Nephron (organoid): ENCODE results near the gene CSTF2.

Experiments
- H3K27ac Mint-ChIP-seq, 3 experiments: 2 replicates each; pipeline ENCODE4 v1.8.0; 2020; ENCODE audit warnings: mixed read lengths in 3 of 3, mild to moderate bottlenecking in 2 of 3, moderate library complexity in 1 of 3
- H3K27me3 Mint-ChIP-seq: 2 replicates; pipeline ENCODE4 v1.8.0; 2021; ENCODE audit warnings: low read depth, mild to moderate bottlenecking, moderate library complexity, mixed read lengths
- H3K36me3 Mint-ChIP-seq: 2 replicates; pipeline ENCODE4 v1.8.0; 2020; ENCODE audit warnings: low read depth, mixed read lengths
- H3K4me1 Mint-ChIP-seq: 2 replicates; pipeline ENCODE4 v1.8.0; 2020; ENCODE audit warnings: mixed read lengths
- H3K4me3 Mint-ChIP-seq, 3 experiments: 2 replicates each; pipeline ENCODE4 v1.8.0; 2020; ENCODE audit warnings: mild to moderate bottlenecking in 3 of 3, mixed read lengths in 3 of 3, moderate library complexity in 2 of 3
- H3K9me3 Mint-ChIP-seq: 2 replicates; pipeline ENCODE4 v1.8.0; 2020; ENCODE audit warnings: mixed read lengths
- TF ChIP-seq, protein P1 (sequence below), 3 experiments: fragments of 200-600 bp; sonication (generic); IDR thresholded peaks; one replicate each; pipeline ENCODE4 v1.5.0; 2021; ENCODE audit warnings: antibody characterized with exemption in 3 of 3; ENCODE audit not compliant: unreplicated experiment in 3 of 3

The CSTF2 gene

DNA sequence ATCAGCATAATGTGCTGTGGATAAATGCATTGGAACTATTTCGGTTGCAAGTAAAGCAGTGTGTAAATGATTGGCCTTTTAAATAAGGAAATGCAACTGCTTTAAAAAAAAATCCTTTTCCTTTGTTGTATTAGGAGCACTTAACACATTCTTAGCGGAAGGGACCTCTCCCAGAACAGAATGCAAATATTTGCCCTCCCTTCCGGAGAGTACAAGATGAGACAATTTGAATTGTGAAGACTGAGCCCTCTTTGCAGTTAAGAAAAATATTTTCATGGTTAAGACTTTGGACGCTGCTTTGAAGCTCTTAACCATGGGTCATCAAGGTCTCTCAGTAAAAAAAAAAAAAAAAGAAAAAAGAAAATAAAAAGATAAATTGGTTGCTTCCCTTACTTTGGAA, 63.5 kb downstream of the CSTF2 start:
- Mint-ChIP-seq H3K9me3 (peaks cover 17% of the 10 kb centered on the region), H3K4me3 (no peak overlapping the region), H3K4me1 (no peaks in the 10 kb centered on the region), H3K27ac (no peak overlapping the region), H3K36me3 (no peaks in the 10 kb centered on the region), H3K27me3 (no peaks in the 10 kb centered on the region)
- TF ChIP-seq, protein P1, sequence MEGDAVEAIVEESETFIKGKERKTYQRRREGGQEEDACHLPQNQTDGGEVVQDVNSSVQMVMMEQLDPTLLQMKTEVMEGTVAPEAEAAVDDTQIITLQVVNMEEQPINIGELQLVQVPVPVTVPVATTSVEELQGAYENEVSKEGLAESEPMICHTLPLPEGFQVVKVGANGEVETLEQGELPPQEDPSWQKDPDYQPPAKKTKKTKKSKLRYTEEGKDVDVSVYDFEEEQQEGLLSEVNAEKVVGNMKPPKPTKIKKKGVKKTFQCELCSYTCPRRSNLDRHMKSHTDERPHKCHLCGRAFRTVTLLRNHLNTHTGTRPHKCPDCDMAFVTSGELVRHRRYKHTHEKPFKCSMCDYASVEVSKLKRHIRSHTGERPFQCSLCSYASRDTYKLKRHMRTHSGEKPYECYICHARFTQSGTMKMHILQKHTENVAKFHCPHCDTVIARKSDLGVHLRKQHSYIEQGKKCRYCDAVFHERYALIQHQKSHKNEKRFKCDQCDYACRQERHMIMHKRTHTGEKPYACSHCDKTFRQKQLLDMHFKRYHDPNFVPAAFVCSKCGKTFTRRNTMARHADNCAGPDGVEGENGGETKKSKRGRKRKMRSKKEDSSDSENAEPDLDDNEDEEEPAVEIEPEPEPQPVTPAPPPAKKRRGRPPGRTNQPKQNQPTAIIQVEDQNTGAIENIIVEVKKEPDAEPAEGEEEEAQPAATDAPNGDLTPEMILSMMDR (IDR thresholded peaks at IDR 0.05; ENCODE audit: unreplicated experiment in 3 of 3): no peak
